OCI-LY3 (cell line): ENCODE results near the gene CYP2W1.

ENCODE experiments used
- H2AFZ ChIP-seq: fragments of 200-600, 300-600 bp; shearing (Covaris generic); 2 replicates; pipeline ENCODE4 v1.6.0; 2014; ENCODE audit warnings: antibody characterized with exemption, low read depth, low read length
- H3K27ac ChIP-seq: fragments of 200-600, 300-600 bp; sonication (generic); 2 replicates; pipeline ENCODE4 v1.5.1; 2014; ENCODE audit warnings: mild to moderate bottlenecking, low read length, moderate library complexity, mixed read lengths
- H3K27me3 ChIP-seq: fragments of 200-600, 300-600 bp; sonication (generic); 2 replicates; pipeline ENCODE4 v1.6.1; 2014; ENCODE audit warnings: low read depth, low read length, mixed read lengths
- H3K36me3 ChIP-seq: fragments of 200-600, 300-600 bp; sonication (generic); replicated peaks from 2 replicates; pipeline ENCODE3; 2014; ENCODE audit warnings: low read depth, low read length, mixed read lengths
- H3K4me1 ChIP-seq: fragments of 300-600, 200-600 bp; sonication (generic); 2 replicates; pipeline ENCODE4 v1.6.1; 2014; ENCODE audit warnings: low read length, mixed read lengths
- H3K4me2 ChIP-seq: fragments of 200-600, 300-600 bp; sonication (generic); 2 replicates; pipeline ENCODE4 v1.6.1; 2014; ENCODE audit warnings: low read length, mixed read lengths
- H3K4me3 ChIP-seq: fragments of 300-600, 200-600 bp; sonication (generic); 2 replicates; pipeline ENCODE4 v1.5.1; 2014; ENCODE audit warnings: antibody characterized with exemption, mild to moderate bottlenecking, low read length, moderate library complexity
- H3K79me2 ChIP-seq: fragments of 300-600, 200-600 bp; shearing (Covaris generic); 2 replicates; pipeline ENCODE4 v1.6.1; 2014; ENCODE audit warnings: mild to moderate bottlenecking, low read length, mixed read lengths
- H3K9ac ChIP-seq: fragments of 300-600, 200-600 bp; shearing (Covaris generic); 2 replicates; pipeline ENCODE4 v1.6.0; 2014; ENCODE audit warnings: mild to moderate bottlenecking, low read length, moderate library complexity
- H3K9me3 ChIP-seq: fragments of 200-600, 300-600 bp; shearing (Covaris generic); 2 replicates; pipeline ENCODE4 v1.6.1; 2014; ENCODE audit warnings: low read length, mixed read lengths; ENCODE audit not compliant: insufficient read depth
- H4K20me1 ChIP-seq: fragments of 200-600, 300-600 bp; sonication (generic); 2 replicates; pipeline ENCODE4 v1.6.1; 2016; ENCODE audit warnings: low read length, mixed read lengths; ENCODE audit not compliant: insufficient read depth
- CTCF ChIP-seq: fragments of 200-600, 300-600 bp; sonication (generic); IDR thresholded peaks from 2 replicates; pipeline ENCODE4 v1.5.1; 2014; ENCODE audit warnings: antibody characterized with exemption, low read length, low read depth
- EZH2phosphoT487 ChIP-seq: fragments of 200-600 bp; shearing (Covaris generic); IDR thresholded peaks from 2 replicates; pipeline ENCODE4 v1.6.1; 2018; ENCODE audit warnings: antibody characterized with exemption, mixed run types, low read depth

CYP2W1 gene

GRCh38 chr7:967361-968082, 15.5 kb upstream of the CYP2W1 start:
- Histone ChIP-seq H3K4me3 (no peak overlapping the region), H3K79me2 (peaks cover 13% of the 10 kb centered on the region; the same call in 1 of the 2 replicates), H3K27ac (no peak overlapping the region), H4K20me1 (no peaks in the 10 kb centered on the region), H3K36me3 (peaks cover 29% of the 10 kb centered on the region), H3K9me3 (no peaks in the 10 kb centered on the region), H3K4me1 (peaks cover 8% of the 10 kb centered on the region), H3K9ac (no peak overlapping the region), H2AFZ (no peak overlapping the region), H3K27me3 (no peaks in the 10 kb centered on the region), H3K4me2 (no peak overlapping the region)
- TF ChIP-seq CTCF (no peak), EZH2phosphoT487 (no peak)

- Histone ChIP-seq H3K4me1 (peaks cover 11% of the 10 kb centered on the region), H2AFZ (no peak overlapping the region), H3K9me3 (no peaks in the 10 kb centered on the region), H4K20me1 (no peaks in the 10 kb centered on the region), H3K79me2 (peaks cover 22% of the 10 kb centered on the region), H3K9ac (no peak overlapping the region), H3K27ac (no peak overlapping the region), H3K4me3 (no peak overlapping the region), H3K36me3 (peaks cover 34% of the 10 kb centered on the region), H3K4me2 (no peak overlapping the region), H3K27me3 (no peaks in the 10 kb centered on the region)
- no peak for TF ChIP-seq CTCF
- TF ChIP-seq EZH2phosphoT487, result no peak
These were observed 14.5 kb upstream of the CYP2W1 start for GRCh38 chr7:968205-969105.

GRCh38 chr7:969403-969802, 13.6 kb upstream of the CYP2W1 start:
- Histone ChIP-seq H3K9me3 (no peaks in the 10 kb centered on the region), H3K36me3 (peaks cover 34% of the 10 kb centered on the region), H2AFZ (no peak overlapping the region), H3K4me3 (no peak overlapping the region), H3K4me1 (peaks cover 14% of the 10 kb centered on the region), H4K20me1 (peaks cover 3% of the 10 kb centered on the region), H3K27me3 (no peaks in the 10 kb centered on the region), H3K27ac (no peak overlapping the region), H3K4me2 (no peak overlapping the region), H3K79me2 (peaks cover 32% of the 10 kb centered on the region), H3K9ac (no peak overlapping the region)
- TF ChIP-seq CTCF (no peak), EZH2phosphoT487 (no peak)

GRCh38 chr7:970744-971143, 12.2 kb upstream of the CYP2W1 start:
- Histone ChIP-seq H3K4me3 (no peak overlapping the region), H2AFZ (no peak overlapping the region), H4K20me1 (peaks cover 5% of the 10 kb centered on the region), H3K4me2 (no peak overlapping the region), H3K9me3 (no peaks in the 10 kb centered on the region), H3K79me2 (peaks cover 41% of the 10 kb centered on the region), H3K27ac (no peak overlapping the region), H3K4me1 (peaks cover 14% of the 10 kb centered on the region), H3K36me3 (peaks cover 34% of the 10 kb centered on the region), H3K9ac (no peak overlapping the region), H3K27me3 (no peaks in the 10 kb centered on the region)
- TF ChIP-seq EZH2phosphoT487, result no peak
- no peak for TF ChIP-seq CTCF
